GM19193 (cell line): ENCODE measurements around the gene SLC40A1.

Experiments
- POLR2A ChIP-seq: IDR thresholded peaks from 4 replicates; pipeline ENCODE4 v1.6.1; 2011; ENCODE audit not compliant: insufficient read depth, insufficient read length; ENCODE audit errors: extremely low read depth

Gene SLC40A1

DNA sequence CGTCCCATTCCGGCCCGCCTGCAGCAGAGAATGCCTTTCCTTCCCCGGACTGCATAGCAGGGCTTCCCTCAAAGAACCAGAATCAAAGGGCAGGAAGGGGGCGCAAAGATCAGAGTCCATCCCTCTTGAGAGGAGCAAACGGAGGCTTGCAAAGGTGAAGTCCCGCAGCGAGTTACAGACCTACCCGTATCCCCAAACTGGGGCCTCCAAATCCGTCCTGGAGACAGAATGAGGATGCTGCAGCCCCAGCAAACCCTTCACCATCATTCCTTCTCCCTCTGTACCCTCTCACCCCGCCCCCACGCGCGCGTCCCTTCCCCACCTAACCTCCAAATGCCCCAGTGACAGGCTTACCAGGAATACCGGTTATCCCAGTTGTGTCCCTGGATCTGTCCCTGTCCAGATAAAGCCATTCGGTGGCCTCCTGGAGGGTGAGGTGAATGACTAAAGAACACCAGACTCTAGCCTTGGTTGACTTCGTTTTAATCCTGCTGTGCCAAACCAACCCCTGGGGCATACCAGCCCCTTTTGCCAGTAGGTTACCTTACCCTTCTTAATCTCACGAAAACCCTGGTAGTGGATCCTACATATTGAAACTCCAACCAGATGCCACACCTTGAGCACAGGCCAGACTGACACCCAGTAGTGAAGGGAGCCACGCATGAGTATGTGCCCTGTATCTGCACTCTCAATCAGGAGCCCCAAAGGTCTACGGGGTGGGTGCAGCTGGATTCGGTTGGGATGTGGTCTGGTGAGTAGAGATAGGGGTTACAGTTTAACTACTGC is 961 bp upstream of the SLC40A1 start:
- no peak for TF ChIP-seq POLR2A

- no peak for TF ChIP-seq POLR2A
These were observed 340 bp downstream of the SLC40A1 start for GRCh38 chr2:189580241-189580651.

DNA sequence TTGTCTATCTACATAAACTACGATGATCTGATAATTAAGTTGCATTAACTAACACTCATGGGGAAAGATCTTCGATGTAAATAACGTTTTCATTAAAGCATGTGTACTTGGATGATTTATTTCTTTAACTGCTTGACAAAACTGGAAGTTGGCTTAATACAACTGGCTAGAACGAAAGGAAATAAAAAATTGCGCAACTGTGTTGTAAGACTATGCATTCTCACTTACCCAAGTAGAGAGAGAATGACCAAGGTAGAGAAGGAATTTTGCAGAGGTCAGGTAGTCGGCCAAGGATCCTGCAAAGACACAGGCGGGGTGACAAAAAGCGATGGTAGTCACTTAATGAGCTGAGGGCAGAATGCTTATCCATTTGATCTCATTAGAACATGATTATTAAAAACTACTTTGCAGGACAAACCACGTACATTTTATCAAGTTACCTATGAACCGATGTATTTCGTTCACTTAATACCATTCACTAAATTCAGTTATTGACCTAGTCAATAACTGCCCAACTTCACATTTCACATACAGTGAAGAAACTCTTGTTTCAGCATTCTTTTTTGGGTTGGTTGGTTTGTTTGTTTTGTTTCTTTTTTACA is 900 bp downstream of the SLC40A1 start:
- no peak for TF ChIP-seq POLR2A

GRCh38 chr2:189578272-189578950 is 2.2 kb downstream of the SLC40A1 start:
- TF ChIP-seq POLR2A: no peak

DNA sequence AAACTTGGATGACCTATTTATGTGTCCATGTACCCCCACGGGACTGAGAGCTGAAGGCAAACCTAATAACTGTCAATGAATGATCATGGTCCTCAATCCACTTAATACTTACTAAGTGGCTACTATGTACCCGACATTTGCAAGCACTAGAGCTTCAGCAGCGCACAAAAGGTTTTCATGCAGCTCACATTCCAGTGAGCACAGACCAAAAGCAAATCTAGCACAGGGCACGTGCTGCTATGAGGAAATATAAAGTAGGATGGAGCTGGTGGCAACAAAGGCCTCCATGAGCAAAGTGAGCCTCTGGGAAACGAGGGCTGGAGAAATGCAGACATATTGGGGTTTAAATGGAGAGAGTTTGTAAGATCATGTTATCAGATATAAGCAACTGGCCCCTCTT is 3.5 kb downstream of the SLC40A1 start:
- no peak for TF ChIP-seq POLR2A

DNA sequence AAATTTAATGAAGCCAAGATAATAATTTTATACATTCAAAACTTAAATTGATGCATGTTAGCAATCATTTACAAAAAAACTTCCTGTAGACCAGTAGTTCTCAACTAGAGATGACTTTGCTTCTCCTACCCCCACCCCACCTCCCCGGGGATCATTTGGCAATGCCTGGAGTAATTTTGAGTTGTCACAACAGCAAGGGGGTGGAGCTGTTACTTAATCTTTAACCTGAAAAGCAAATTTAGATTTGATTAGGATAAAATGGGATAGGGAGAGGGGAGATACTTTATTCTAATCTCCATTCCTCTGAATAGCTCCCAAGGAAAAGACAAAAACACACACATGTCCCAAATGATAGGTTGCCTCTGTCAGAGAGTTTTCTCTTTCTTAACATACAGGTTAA is 4.2 kb downstream of the SLC40A1 start:
- TF ChIP-seq POLR2A: no peak

- TF ChIP-seq POLR2A: no peak
These were observed 5.7 kb downstream of the SLC40A1 start for GRCh38 chr2:189574793-189575475.

GRCh38 chr2:189570570-189571031 is 10.0 kb downstream of the SLC40A1 start:
- no peak for TF ChIP-seq POLR2A

DNA sequence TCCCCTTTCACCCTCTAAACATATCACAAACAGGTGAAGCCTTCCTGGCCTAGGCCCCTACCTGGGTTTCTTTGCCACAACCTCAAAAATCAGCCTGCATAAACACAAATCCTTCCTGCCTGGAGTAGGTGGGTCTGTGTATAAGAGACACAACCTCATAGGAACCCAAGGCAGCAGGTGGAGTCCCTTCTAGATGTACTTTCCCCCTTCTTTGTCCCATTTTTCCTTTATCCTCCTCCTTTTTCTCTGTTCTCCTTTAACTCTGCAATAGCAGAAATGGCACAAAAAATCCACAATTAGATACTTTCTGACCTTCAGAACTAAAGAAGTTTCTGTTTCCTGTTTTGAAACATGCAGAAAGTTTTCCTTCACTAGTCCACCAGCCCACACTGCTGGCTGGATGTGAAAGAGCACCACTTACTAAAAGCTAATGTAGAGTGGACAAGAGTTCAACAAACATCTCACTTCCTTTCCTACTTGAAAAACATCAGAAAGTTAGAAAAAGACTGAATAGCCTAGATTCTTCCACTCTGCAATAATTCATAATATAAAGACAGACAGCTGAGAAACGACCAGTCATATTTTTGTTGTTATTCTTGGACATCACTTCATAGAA is 11.2 kb downstream of the SLC40A1 start:
- TF ChIP-seq POLR2A: no peak

DNA sequence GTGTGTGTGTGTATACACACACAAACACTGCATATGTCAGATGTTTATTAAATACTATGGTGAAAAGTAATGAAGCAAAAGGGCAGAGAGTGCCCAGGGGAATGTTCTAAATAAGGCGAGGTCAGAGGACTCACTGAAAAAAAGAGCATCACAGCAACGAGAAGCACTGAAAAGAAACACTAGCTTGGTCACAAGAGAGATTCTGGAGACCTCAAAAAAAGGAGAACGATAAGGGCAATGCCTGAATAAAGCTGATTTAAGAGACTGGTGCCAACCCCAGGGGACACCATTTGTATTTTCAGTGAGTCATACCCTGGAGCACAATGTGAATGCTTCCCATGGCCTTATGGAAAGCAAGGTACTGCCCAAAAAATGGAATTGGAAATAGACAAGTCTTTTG is 14.5 kb downstream of the SLC40A1 start:
- TF ChIP-seq POLR2A: no peak

DNA sequence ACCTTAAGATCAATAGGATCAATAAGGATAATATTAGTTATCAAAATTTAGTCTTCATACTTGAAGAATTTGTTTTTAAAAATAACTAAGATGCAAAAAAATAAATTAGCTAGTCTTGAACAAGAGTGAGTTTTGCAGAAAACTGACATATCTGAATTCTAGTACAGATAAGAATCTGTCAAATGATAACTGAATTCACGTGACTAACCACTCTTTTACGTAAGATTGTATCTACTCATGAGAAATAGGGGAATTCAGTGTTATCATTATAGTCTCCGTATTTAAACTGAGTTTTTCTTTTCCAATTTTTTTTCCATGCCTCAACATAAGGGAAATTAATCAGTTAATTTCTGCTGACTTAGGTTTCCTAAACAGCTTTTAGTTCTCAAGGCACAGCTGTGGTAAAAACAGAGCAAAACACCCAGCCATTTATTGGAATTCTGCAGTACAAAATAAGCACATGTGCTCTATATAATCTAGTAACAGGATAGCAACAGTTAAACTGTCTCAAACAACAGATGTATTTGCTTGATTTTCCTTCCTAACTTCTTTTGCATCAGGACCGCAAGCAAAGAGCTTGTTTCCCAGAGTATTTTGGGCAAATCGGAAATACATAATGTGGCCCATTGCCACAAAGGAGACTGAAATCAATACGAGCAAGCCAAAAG is 19.1 kb downstream of the SLC40A1 start:
- TF ChIP-seq POLR2A: no peak

DNA sequence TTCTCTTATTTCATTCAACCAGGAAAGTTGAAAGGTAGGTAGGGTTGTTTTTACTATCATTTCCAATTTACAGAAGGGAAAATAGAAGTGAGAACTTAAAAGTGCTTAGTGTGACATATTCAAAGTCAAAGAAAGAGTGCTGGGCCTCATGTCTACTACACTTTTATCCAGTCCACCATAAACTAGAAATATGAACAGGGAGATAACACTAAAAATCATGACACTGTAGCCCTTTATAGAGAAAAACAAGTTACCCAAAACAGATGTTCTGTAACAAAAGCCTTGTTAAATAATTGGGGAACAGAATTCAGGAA is 20.4 kb downstream of the SLC40A1 start:
- no peak for TF ChIP-seq POLR2A

- no peak for TF ChIP-seq POLR2A
These were observed 20.9 kb downstream of the SLC40A1 start for GRCh38 chr2:189559579-189560272.

GRCh38 chr2:189558516-189559272 is 21.9 kb downstream of the SLC40A1 start:
- TF ChIP-seq POLR2A: no peak

DNA sequence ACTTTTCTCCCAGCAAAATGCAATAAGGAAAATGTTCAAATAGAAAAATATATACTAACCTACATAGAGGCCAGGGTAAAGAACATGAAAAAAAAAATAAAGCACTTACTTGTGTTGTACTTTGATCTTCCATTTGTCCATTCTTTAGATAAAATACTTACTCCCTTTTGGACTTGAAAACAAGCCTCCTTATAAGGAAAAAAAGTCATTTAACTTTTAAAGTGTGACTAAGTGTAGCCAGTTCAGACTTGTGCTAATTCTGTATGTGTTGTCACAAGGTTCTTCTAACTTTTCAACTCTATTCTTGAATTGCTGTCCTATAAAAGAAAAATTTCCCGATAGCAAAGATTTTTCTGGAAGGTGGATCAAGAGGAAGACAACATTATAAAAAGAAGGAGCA is 23.2 kb downstream of the SLC40A1 start:
- no peak for TF ChIP-seq POLR2A
